KMS-11 (cell line): ENCODE measurements around the gene ZFP64.

Experiments used
- H2AFZ ChIP-seq: fragments of 200-600 bp; sonication (generic); 2 replicates; pipeline ENCODE4 v1.6.1; 2016; ENCODE audit warnings: antibody characterized with exemption, mixed run types, low read depth
- H3K27ac ChIP-seq: fragments of 200-600 bp; sonication (generic); 2 replicates; pipeline ENCODE4 v1.6.1; 2016; ENCODE audit warnings: mild to moderate bottlenecking, mixed run types
- H3K27me3 ChIP-seq: fragments of 200-600 bp; sonication (generic); 2 replicates; pipeline ENCODE4 v1.6.1; 2017; ENCODE audit warnings: mild to moderate bottlenecking, low read depth, mixed run types, moderate library complexity; ENCODE audit not compliant: insufficient read depth
- H3K36me3 ChIP-seq: fragments of 200-600 bp; sonication (generic); 2 replicates; pipeline ENCODE4 v1.6.1; 2017; ENCODE audit warnings: mild to moderate bottlenecking, mixed run types; ENCODE audit not compliant: insufficient read depth
- H3K4me1 ChIP-seq: fragments of 200-600 bp; sonication (generic); 2 replicates; pipeline ENCODE4 v1.6.1; 2016; ENCODE audit warnings: mild to moderate bottlenecking, low read depth, mixed run types; ENCODE audit not compliant: poor library complexity, severe bottlenecking
- H3K4me2 ChIP-seq: fragments of 200-600 bp; sonication (generic); 2 replicates; pipeline ENCODE4 v1.7.0; 2016; ENCODE audit warnings: mild to moderate bottlenecking, mixed run types
- H3K4me3 ChIP-seq: fragments of 200-600 bp; sonication (generic); IDR thresholded peaks from 2 replicates; pipeline ENCODE4 v1.6.1; 2017; ENCODE audit warnings: low read depth, low read length, mixed read lengths; ENCODE audit not compliant: insufficient read depth
- H3K79me2 ChIP-seq: fragments of 200-600 bp; sonication (generic); 2 replicates; pipeline ENCODE4 v1.6.1; 2016; ENCODE audit warnings: low read depth, mixed run types; ENCODE audit not compliant: insufficient read depth
- H3K9ac ChIP-seq: fragments of 200-600 bp; sonication (generic); 2 replicates; pipeline ENCODE4 v1.6.1; 2016; ENCODE audit warnings: mild to moderate bottlenecking, mixed run types
- H4K20me1 ChIP-seq: fragments of 200-600 bp; sonication (generic); 2 replicates; pipeline ENCODE4 v1.6.1; 2016; ENCODE audit warnings: mild to moderate bottlenecking, mixed run types; ENCODE audit not compliant: insufficient read depth
- TF ChIP-seq, protein P1 (sequence below): fragments of 200-600 bp; sonication (generic); conservative IDR thresholded peaks from 2 replicates; pipeline ENCODE4 v1.6.1; 2017; ENCODE audit warnings: low read depth, mild to moderate bottlenecking, antibody characterized with exemption, low read length, moderate library complexity, mixed read lengths

Gene ZFP64

DNA sequence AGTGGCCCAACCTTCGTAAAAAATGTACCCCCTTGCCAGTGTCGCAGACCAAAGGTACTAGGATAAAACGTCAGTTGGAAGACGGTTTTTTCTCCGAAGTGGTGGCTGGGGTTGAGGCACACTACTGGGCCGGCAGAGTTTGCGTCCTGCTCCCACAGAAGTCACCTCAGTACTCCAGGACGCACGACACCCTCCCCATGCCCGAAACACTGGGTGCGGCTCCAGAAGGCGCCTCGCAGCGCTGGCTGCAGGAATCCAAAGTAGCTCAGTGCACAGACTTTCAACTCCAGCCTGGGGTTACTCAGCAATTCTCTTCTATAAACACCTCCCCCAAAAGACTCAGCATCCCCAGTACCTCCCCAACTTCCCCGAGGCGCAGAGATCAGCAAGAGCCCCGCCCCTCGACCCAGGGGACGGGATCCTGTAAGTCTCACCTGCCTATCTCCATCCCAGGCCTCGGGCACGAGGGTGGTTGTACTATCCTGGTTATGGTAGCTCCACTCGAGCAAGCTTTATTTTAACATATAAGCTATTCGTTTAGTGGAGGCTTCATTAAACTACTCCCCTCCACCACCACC, 88.2 kb downstream of the ZFP64 start:
- H3K36me3 ChIP-seq, result no peaks in the 10 kb centered on the region
- no peak overlapping the region for H3K4me3 ChIP-seq
- H2AFZ ChIP-seq, result no peak overlapping the region
- H3K27me3 ChIP-seq, result no peaks in the 10 kb centered on the region
- H3K4me1 ChIP-seq, result no peaks in the 10 kb centered on the region
- H3K79me2 ChIP-seq, result no peaks in the 10 kb centered on the region
- H4K20me1 ChIP-seq, result no peaks in the 10 kb centered on the region
- H3K9ac ChIP-seq, result no peak overlapping the region
- H3K4me2 ChIP-seq, result no peak overlapping the region
- TF ChIP-seq, protein P1, sequence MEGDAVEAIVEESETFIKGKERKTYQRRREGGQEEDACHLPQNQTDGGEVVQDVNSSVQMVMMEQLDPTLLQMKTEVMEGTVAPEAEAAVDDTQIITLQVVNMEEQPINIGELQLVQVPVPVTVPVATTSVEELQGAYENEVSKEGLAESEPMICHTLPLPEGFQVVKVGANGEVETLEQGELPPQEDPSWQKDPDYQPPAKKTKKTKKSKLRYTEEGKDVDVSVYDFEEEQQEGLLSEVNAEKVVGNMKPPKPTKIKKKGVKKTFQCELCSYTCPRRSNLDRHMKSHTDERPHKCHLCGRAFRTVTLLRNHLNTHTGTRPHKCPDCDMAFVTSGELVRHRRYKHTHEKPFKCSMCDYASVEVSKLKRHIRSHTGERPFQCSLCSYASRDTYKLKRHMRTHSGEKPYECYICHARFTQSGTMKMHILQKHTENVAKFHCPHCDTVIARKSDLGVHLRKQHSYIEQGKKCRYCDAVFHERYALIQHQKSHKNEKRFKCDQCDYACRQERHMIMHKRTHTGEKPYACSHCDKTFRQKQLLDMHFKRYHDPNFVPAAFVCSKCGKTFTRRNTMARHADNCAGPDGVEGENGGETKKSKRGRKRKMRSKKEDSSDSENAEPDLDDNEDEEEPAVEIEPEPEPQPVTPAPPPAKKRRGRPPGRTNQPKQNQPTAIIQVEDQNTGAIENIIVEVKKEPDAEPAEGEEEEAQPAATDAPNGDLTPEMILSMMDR, result no peak
- no peak overlapping the region for H3K27ac ChIP-seq

- Histone ChIP-seq H3K4me2 (no peak overlapping the region), H3K79me2 (no peaks in the 10 kb centered on the region), H3K36me3 (no peaks in the 10 kb centered on the region), H3K27ac (no peak overlapping the region), H3K27me3 (no peaks in the 10 kb centered on the region), H2AFZ (no peak overlapping the region), H3K9ac (no peak overlapping the region), H3K4me3 (no peak overlapping the region), H3K4me1 (no peaks in the 10 kb centered on the region), H4K20me1 (no peaks in the 10 kb centered on the region)
- TF ChIP-seq, protein P1, result no peak
These were observed 89.0 kb downstream of the ZFP64 start for GRCh38 chr20:52102559-52102958.

DNA sequence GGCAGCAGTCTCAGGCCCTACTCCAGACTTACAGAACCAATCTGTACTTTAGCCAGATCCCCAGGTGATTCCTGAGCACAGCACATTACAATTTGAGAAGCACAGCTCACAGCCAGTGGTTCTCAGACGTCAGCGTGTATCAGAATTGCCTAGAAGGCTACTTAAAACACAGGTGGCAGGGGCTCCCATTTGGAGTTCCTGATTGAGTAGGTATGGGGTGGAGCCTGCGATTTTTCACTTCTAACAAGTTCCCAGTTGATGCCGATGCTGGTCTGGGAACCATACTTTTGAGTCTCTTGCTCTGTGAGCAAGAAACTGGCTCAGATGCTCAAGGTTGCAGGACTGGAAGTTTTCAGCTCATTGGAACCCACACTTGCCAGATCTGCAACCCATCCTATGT, 89.5 kb downstream of the ZFP64 start:
- Histone ChIP-seq H3K9ac (no peak overlapping the region), H3K36me3 (no peaks in the 10 kb centered on the region), H3K4me2 (no peak overlapping the region), H3K4me1 (no peaks in the 10 kb centered on the region), H2AFZ (no peak overlapping the region), H3K4me3 (no peak overlapping the region), H4K20me1 (no peaks in the 10 kb centered on the region), H3K79me2 (no peaks in the 10 kb centered on the region), H3K27ac (no peak overlapping the region), H3K27me3 (no peaks in the 10 kb centered on the region)
- TF ChIP-seq, protein P1, result no peak
